Melanocyte of skin (primary cell): ENCODE data around the gene PKIB. TPM values are rescaled to one million over a fixed set of nuclear protein-coding genes. Genes with fewer than 3 reads are reported as not detected.

ENCODE experiments used
- small RNA-seq, 2 donors: library from RNA; depleted of rRNA; stranded (forward); fragments of <200 nt; gene quantifications; one replicate each; pipeline ENCODE3, GENCODE V24; 2012
- total RNA-seq, 2 donors: library from RNA; depleted of rRNA; stranded (reverse); fragments of >200 nt; gene quantifications; 2 replicates each; pipeline ENCODE4 v1.2.3, GENCODE V29; 2012

The PKIB gene, protein sequence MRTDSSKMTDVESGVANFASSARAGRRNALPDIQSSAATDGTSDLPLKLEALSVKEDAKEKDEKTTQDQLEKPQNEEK
- total RNA-seq: 10 to 100 TPM; 17.0 to 23.1 TPM

DNA sequence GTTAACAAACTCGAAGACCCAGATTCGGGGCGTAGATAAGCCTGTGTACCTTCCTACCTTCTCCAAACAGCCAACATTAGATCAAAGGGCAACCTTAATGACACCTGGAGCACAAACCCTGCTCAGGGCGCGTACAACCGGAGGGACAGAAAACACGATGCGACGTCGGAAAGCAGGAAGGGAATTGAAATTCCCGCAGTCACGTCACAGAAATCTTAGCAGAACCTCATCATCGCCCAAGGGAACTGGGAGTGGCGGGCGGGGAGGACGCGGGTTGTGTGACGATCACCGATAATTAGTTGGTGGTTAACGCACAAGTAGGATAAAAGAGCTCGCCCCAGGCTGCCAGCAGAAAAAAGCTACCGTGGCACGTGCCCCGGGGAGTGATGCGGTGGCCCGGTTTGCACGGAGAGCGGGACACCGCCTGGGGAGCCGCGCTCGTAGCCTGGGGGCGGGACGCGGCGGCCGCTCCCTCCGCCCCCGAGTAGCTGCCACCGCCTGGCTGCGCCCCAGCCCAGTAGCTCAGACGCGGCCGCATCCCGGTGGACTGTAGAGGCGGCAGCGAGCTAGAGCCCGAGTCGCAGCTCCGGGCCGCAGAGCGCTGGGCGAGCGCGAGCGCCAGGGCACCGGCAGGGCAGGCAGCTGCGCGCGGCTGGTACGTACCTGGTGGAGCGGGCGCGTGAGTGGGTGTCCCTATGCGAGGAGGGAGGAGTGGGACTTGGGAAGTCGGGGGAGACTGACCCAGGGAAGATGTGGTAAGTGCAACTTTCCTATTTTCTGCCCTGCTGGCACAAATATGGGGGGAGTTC, at the start of gene PKIB:
PKIB (plus strand) TSS at position 525 of the 809 bp plus-strand sequence. CDS start 107,390 bp downstream, outside the sequence.

Small RNA genes lying within 50 kb of the gene (small RNA-seq; reads per million reads assigned to genes)
- gene RN7SL564P: 0 to 0.09 reads per million in 2 donors

Other genes starting within 250 kb of the PKIB start
- gene HSF2, start 210.8 kb upstream of the PKIB start, total RNA-seq: 10 to 100 TPM; 13.1 to 29.0 TPM
- 100 to 1,000 TPM; 146 to 159 TPM for gene SERINC1, start 138.6 kb upstream of the PKIB start, total RNA-seq
- gene FABP7, start 169.3 kb downstream of the PKIB start, total RNA-seq: 10 to 100 TPM; 14.0 to 14.1 TPM
- gene SMPDL3A, start 178.9 kb downstream of the PKIB start, total RNA-seq: 10 to 100 TPM; 40.0 to 45.8 TPM